ENCODE measurements around the gene TBCCD1. TPM values are rescaled to one million over a fixed set of nuclear protein-coding genes. Genes with fewer than 3 reads are reported as not detected.

The TBCCD1 gene
- total RNA-seq, 4 donors from 2014 or later, result 10.1 to 14.3 (median 12.3) TPM

GRCh38 chr3:186506191-186506739 lies 60.9 kb downstream of the TBCCD1 start:
- TF ChIP-seq, protein P1, sequence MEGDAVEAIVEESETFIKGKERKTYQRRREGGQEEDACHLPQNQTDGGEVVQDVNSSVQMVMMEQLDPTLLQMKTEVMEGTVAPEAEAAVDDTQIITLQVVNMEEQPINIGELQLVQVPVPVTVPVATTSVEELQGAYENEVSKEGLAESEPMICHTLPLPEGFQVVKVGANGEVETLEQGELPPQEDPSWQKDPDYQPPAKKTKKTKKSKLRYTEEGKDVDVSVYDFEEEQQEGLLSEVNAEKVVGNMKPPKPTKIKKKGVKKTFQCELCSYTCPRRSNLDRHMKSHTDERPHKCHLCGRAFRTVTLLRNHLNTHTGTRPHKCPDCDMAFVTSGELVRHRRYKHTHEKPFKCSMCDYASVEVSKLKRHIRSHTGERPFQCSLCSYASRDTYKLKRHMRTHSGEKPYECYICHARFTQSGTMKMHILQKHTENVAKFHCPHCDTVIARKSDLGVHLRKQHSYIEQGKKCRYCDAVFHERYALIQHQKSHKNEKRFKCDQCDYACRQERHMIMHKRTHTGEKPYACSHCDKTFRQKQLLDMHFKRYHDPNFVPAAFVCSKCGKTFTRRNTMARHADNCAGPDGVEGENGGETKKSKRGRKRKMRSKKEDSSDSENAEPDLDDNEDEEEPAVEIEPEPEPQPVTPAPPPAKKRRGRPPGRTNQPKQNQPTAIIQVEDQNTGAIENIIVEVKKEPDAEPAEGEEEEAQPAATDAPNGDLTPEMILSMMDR (IDR thresholded peaks at IDR 0.05; ENCODE audit: low read depth), result no peak

DNA sequence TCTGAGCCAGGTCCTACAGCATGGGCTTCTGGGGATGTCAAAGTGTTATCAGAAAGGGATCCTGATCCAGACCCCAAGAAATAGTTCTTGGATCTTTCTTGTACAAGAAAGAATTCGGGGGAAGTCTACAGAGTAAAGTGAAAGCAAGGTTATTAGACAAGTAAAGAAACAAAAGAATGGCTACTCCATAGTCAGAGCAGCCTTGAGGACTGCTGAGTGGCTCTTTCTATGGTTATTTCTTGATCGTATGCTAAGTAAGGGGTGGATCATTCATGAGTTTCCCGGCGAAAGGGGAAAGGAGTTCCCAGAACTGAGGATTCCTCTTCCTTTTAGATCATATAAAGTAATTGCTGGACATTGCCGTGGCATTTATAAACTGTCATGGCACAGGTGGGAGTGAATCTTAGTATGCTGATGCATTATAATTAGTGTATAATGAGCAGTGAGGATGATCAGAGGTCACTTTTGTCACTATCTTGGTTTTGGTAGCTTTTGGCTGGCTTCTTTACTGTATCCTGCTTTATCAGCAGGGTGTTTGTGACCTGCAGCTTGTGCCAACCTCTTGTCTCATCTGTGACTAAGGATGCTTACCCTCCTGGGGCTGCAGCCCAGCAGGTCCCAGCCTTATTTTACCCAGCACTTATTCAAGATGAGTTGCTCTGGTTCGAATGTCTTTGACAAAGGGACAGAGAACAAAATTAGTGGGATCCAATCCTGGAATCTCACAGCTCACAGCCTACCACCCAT lies 64.0 kb downstream of the TBCCD1 start:
- TF ChIP-seq, protein P1 (IDR thresholded peaks at IDR 0.05; ENCODE audit: low read depth), result no peak

DNA sequence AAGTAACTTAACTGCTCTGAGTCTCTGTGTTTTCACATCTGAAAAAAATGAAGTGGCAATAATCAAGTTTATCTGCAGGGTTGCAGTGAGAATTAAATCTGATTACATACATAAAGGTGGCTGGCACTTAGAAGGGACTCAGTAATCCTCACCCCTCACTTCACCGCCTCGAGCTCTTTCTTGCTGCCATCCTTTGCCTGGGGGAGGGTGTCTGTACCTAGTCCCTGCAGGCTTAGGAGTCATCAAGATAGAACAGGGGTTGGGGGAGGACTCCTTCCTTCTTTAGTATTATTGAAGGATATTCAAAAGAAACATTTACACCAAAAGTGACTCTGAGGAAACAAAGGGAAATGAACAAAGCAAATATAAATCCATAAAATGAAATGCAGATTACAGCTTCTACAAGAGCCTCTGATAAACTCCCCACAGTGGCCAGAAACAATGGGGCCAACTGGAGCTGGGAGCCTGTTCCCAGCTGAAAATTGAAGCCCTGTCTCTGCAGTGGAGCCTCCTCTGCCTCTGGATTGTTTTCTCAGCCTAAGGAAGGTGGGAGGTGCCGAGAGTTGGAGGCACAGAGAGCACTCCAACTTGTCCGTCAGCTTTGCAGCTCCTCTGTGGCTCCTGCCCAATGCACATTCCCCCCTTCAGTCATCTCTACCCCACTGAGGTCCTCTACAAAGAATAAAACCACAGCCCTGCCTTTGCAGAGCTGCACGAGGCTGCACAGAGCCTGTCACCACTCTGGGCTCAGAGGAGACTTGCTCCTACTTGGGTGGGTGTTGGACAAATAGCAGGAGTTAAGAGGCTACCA lies 64.8 kb downstream of the TBCCD1 start:
- TF ChIP-seq, protein P1 (IDR thresholded peaks at IDR 0.05; ENCODE audit: low read depth), result no peak

- TF ChIP-seq, protein P1 (IDR thresholded peaks at IDR 0.05; ENCODE audit: low read depth), result no peak
These were observed 69.5 kb downstream of the TBCCD1 start for GRCh38 chr3:186497608-186498007.

DNA sequence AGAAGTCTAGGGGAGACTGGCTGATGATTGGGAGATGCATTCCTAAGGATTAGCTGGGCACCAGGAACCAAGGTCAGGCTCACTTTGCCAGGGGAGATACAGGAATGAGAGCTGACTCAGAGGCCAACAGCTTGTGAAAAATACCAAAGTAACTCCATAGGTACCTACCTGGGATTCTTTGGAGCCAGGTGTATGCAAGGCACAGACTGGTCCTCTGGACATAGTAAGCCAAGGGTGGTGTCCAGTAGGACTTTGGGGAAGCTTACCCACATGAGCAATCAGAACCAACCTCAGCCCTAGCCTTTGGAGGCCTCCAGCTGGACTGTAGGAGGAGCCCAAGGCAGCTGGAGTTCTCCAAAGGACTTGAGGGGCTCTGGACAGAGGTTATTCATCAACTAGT lies 70.5 kb downstream of the TBCCD1 start:
- TF ChIP-seq, protein P1 (IDR thresholded peaks at IDR 0.05; ENCODE audit: low read depth), result no peak

Other genes with a start within 250 kb of the TBCCD1 start
- gene DGKG, start 205.1 kb downstream of the TBCCD1 start, total RNA-seq, result 1 to 10 TPM in 3 of 4 donors, under 1 TPM in 1; 0.49 to 3.1 (median 1.8) TPM
- gene CRYGS, start 23.0 kb downstream of the TBCCD1 start, total RNA-seq, result 1 to 10 TPM; 2.3 to 7.9 (median 5.8) TPM
- 10 to 100 TPM; 28.1 to 38.2 (median 31.7) TPM for gene DNAJB11, start 3.4 kb upstream of the TBCCD1 start, total RNA-seq
- not detected for gene AHSG, start 45.7 kb upstream of the TBCCD1 start, total RNA-seq
- not detected for gene FETUB, start 73.1 kb upstream of the TBCCD1 start, total RNA-seq
- not detected for gene HRG, start 98.7 kb upstream of the TBCCD1 start, total RNA-seq
- gene KNG1, start 150.0 kb upstream of the TBCCD1 start, total RNA-seq, result not detected
- 100 to 1,000 TPM; 320 to 423 (median 376) TPM for gene EIF4A2, start 216.2 kb upstream of the TBCCD1 start, total RNA-seq
- 10 to 100 TPM in 2 of 4 donors, 1 to 10 TPM in 2; 6.4 to 12.8 (median 8.6) TPM for gene RFC4, start 239.1 kb upstream of the TBCCD1 start, total RNA-seq